HUDEP-2 (cell line): ENCODE results near the gene APLP1.
A peak's percentile ranks its signal among the peaks of the same experiment; 100 is the strongest.
"Not testable (repeated sequence)": the region's sequence is repeated elsewhere in the genome, so short reads cannot be mapped to it uniquely, and the experiment has no call there.

Experiments
- DNase-seq, 76 experiments: peaks; one replicate each; lab custom pipeline; 2025; ENCODE audit not compliant: unreplicated experiment in 76 of 76; lab: John Stamatoyannopoulos, UW

The APLP1 gene

DNA sequence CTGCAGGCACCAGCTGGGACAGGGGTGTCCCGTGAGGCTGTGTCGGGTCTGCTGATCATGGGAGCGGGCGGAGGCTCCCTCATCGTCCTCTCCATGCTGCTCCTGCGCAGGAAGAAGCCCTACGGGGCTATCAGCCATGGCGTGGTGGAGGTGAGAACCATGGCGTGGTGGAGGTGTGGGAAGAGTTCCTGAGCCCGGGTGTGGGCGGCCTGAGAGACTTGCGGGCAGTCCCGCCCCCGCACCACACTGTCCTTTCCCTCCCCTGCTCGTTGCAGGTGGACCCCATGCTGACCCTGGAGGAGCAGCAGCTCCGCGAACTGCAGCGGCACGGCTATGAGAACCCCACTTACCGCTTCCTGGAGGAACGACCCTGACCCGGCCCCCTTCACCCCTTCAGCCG lies 10.7 kb downstream of the APLP1 start:
- DNase-seq: no peak

- peak in 75 of 76 experiments; percentile 42 to 95 (median 85) for DNase-seq
Measured at GRCh38 chr19:35879770-35880317, 11.5 kb downstream of the APLP1 start.

GRCh38 chr19:35882114-35882832 lies 13.9 kb downstream of the APLP1 start:
- DNase-seq: peak in 40 of 76 experiments; percentile 3 to 74 (median 46)

- no peak for DNase-seq
Measured at GRCh38 chr19:35883882-35884281, 15.5 kb downstream of the APLP1 start.

DNA sequence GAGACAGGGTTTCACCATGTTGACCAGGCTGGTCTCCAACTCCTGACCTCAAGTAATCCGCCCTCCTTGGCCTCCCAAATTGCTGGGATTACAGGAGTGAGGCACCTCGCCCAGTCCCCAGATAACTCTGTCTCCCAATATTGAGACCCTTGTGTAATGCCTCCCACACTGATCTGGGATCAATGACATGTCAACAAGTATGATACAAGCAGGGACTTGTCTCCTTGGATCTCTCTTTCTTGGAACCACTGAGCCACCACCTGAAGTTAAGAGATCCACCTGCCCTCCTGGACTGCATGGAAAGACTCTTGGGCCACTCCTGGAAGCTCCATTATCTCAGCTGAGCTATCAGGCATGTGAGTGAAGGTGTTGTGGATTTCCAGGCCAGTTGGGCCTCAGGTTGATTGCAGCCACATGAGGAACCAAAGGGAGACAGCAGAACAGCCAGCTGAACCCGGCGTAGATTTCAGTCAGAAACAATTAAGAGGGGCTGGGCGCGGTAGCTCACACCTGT lies 16.9 kb downstream of the APLP1 start:
- DNase-seq: no peak

GRCh38 chr19:35885904-35886303 lies 17.5 kb downstream of the APLP1 start:
- no peak for DNase-seq

- DNase-seq: no peak
Measured at GRCh38 chr19:35887197-35887596, 18.8 kb downstream of the APLP1 start.

DNA sequence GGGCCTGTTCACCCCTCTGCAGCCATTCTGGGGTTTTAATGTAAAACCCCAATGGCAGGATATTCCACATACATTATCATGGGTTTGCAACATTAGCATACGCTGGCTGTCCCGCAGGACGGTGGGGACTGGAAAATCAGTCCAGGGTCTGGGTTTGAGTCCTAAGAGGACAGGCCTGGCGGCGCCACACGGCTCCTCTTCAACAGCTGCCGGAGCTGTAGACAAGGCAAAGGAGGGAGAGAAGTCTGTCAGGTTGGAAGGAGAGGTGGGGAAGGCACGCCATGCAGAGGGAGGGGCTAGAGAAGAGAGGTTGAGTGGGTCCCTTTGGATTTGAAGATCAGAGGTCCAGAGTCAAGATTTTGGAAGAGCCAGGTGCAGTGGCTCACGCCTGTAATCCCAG lies 20.0 kb downstream of the APLP1 start:
- DNase-seq: no peak

- DNase-seq: no peak
Measured at GRCh38 chr19:35889370-35890112, 21.2 kb downstream of the APLP1 start.

DNA sequence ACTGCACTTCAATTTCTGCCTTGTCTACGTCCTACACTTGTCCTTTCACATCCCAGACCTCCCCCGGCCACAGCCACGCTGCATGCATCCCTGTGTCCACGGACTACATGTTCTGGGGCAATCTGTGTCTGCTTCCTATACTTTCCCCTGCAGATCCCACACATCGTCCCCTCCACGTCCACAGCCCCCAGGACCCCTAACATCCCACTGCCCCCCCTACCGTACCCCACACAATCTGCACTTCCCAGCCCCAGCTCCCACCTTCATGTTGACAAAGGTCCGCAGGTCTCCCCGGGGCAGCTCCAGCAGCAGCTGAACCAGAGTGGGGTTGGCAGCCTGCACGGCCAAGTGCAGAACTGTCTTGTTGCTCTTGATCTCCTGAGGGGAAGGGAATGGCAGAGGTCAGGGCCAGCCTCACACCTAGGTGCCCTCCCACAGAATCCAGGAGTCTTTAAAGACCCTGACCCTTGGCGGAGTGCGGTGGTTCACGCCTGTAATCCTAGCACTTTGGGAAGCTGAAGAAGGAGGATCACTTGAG lies 21.8 kb downstream of the APLP1 start:
- no peak for DNase-seq

- not testable (repeated sequence) for DNase-seq
Measured at GRCh38 chr19:35891819-35892218, 23.4 kb downstream of the APLP1 start.

GRCh38 chr19:35894342-35894741 lies 26.0 kb downstream of the APLP1 start:
- no peak for DNase-seq

GRCh38 chr19:35895911-35896642 lies 27.7 kb downstream of the APLP1 start:
- DNase-seq: no peak

DNA sequence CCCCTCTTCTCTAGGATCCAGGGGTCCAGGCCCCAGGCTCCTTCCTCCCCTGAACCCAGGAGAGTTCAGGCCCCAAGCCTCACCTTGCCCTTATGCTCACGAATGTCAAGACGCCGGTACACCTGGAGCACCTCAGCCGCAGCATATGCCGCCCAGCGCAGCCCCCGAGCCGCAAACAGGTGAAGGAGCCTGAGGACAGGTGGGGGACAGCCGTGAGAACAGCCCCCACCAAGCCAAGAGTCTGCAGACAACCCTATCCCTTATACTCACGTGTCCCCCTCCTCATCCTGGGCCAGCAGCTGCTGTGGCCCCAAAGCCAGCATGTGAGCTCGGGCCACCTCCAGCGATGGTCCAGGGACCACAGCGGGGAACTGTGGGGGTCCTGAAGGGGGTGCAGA lies 28.3 kb downstream of the APLP1 start:
- DNase-seq: no peak

- DNase-seq: no peak
Measured at GRCh38 chr19:35897706-35898451, 29.5 kb downstream of the APLP1 start.

DNA sequence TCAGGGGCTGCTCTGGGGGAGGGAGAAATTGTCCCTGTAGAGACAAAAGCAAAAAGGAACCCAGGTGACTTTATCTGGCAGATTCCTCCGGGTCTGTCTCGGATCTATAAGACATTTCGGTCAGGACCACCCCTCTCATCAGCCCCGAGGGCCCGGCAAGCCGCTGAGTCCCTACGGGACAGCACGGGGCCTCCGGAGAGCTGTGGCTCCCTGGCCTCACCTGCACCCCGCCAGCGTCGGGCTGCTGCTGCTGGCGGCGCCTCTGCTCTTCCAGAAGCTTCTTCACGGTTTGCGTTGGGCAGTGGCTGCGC lies 30.1 kb downstream of the APLP1 start:
- no peak for DNase-seq

GRCh38 chr19:35899547-35900214 lies 31.3 kb downstream of the APLP1 start:
- DNase-seq: peak in 68 of 76 experiments; percentile 6 to 86 (median 63)

DNA sequence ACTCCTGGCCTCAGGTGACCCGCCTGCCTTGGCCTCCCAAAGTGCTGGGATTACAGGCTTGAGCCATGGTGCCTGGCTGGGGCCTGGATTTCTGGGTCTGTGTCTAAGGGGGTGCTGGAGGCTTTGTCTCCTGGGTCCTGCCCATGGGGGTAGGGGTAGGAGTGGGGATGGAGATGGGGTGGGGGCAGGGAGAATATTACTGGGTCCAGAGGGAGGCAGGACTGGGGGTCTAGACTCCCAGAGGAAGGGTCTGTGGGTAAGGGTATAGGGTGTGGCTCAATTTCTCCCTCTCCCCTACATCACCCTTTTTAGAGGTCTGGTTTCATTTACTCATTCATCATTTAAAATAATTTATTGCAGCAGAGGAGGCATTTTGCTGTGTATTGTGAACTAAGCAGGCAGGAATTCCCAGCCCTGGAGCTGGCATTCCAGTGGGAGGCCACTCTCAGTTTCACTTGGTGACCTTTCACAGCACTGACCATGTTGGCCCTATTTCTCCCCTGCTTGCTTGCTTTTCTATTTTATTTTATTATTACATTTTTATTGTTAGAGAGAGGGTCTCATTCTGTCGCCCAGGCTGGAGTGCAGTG lies 32.8 kb downstream of the APLP1 start:
- DNase-seq: no peak
